WERI-Rb-1 (cell line): ENCODE data around the gene ARRDC2.

Source experiments
- DNase-seq: peaks from one replicate; pipeline ENCODE4 v3.0.0-alpha.2; 2020
- H3K27ac ChIP-seq: fragments of 250-450 bp; sonication (Bioruptor Pico); 2 replicates; pipeline ENCODE4 v1.5.1; 2020; ENCODE audit warnings: mild to moderate bottlenecking, moderate library complexity
- H3K27me3 ChIP-seq: fragments of 250-450 bp; sonication (Bioruptor Pico); 2 replicates; pipeline ENCODE4 v1.5.1; 2021; ENCODE audit warnings: mild to moderate bottlenecking, low read depth, moderate library complexity; ENCODE audit not compliant: insufficient read depth, severe bottlenecking
- H3K36me3 ChIP-seq: fragments of 250-450 bp; sonication (Bioruptor Pico); 2 replicates; pipeline ENCODE4 v1.5.1; 2020; ENCODE audit warnings: mild to moderate bottlenecking, moderate library complexity
- H3K4me3 ChIP-seq: 2 replicates; pipeline ENCODE4 v1.5.1; 2011; ENCODE audit warnings: low read depth, mild to moderate bottlenecking, control low read depth, low read length
- H3K9me3 ChIP-seq: fragments of 250-450 bp; sonication (Bioruptor Pico); 2 replicates; pipeline ENCODE4 v1.5.1; 2021; ENCODE audit warnings: mild to moderate bottlenecking, moderate library complexity; ENCODE audit not compliant: severe bottlenecking
- CTCF ChIP-seq: IDR thresholded peaks from 2 replicates; pipeline ENCODE4 v1.5.1; 2011; ENCODE audit warnings: low read depth, mild to moderate bottlenecking, control low read depth, inconsistent platforms, low read length

ARRDC2 gene

GRCh38 chr19:18049385-18049784 lies 41.4 kb downstream of the ARRDC2 start:
- Histone ChIP-seq H3K27ac (no peak overlapping the region), H3K36me3 (no peaks in the 10 kb centered on the region), H3K9me3 (no peaks in the 10 kb centered on the region), H3K27me3 (no peaks in the 10 kb centered on the region), H3K4me3 (no peak overlapping the region)
- DNase-seq, result no peak
- no peak for TF ChIP-seq CTCF

GRCh38 chr19:18051887-18052286 lies 43.9 kb downstream of the ARRDC2 start:
- Histone ChIP-seq H3K27me3 (no peaks in the 10 kb centered on the region), H3K4me3 (no peak overlapping the region), H3K27ac (no peak overlapping the region), H3K9me3 (no peaks in the 10 kb centered on the region), H3K36me3 (no peaks in the 10 kb centered on the region)
- TF ChIP-seq CTCF, result no peak
- DNase-seq, result no peak

- no peaks in the 10 kb centered on the region for H3K9me3 ChIP-seq
- H3K36me3 ChIP-seq, result no peaks in the 10 kb centered on the region
- DNase-seq, result no peak
- no peak for TF ChIP-seq CTCF
- no peak overlapping the region for H3K4me3 ChIP-seq
- no peak overlapping the region for H3K27ac ChIP-seq
- H3K27me3 ChIP-seq, result no peaks in the 10 kb centered on the region
Observed at GRCh38 chr19:18053576-18054219, 45.7 kb downstream of the ARRDC2 start.

- no peak for TF ChIP-seq CTCF
Observed at GRCh38 chr19:18055967-18056366, 48.0 kb downstream of the ARRDC2 start.

GRCh38 chr19:18057557-18057956 lies 49.6 kb downstream of the ARRDC2 start:
- DNase-seq, result no peak
- H3K9me3 ChIP-seq, result no peaks in the 10 kb centered on the region
- H3K27me3 ChIP-seq, result no peaks in the 10 kb centered on the region
- H3K4me3 ChIP-seq, result no peak overlapping the region
- no peaks in the 10 kb centered on the region for H3K36me3 ChIP-seq
- no peak for TF ChIP-seq CTCF
- H3K27ac ChIP-seq, result no peak overlapping the region

More at GRCh38 chr19:18055967-18056366, 48.0 kb downstream of the ARRDC2 start:
- DNase-seq, result no peak
- Histone ChIP-seq H3K4me3 (no peak overlapping the region), H3K27ac (no peak overlapping the region), H3K36me3 (no peaks in the 10 kb centered on the region), H3K9me3 (no peaks in the 10 kb centered on the region), H3K27me3 (no peaks in the 10 kb centered on the region)
